Activated naive CD8-positive, alpha-beta T cell treated with anti-CD3 and anti-CD28 coated beads, Interleukin-2, amount 50 U/mL, for 24 hours (primary cell): ENCODE data around the gene RNF133.

Experiments used
- ATAC-seq: fragments of 150-1000 bp; cut with Tn5 transposase; one replicate; pipeline ENCODE4 v1.10.0; 2021
- DNase-seq: peaks from one replicate; pipeline ENCODE4 v3.0.0; 2021
- H3K27ac Mint-ChIP-seq: one replicate; pipeline ENCODE4 v1.8.0; 2021; ENCODE audit warnings: mild to moderate bottlenecking, mixed read lengths
- H3K27me3 Mint-ChIP-seq: one replicate; pipeline ENCODE4 v1.8.0; 2021; ENCODE audit warnings: mixed read lengths
- H3K36me3 Mint-ChIP-seq: one replicate; pipeline ENCODE4 v1.8.0; 2021; ENCODE audit warnings: low read depth, mixed read lengths
- H3K4me1 Mint-ChIP-seq: one replicate; pipeline ENCODE4 v1.8.0; 2021; ENCODE audit warnings: mixed read lengths
- H3K4me3 Mint-ChIP-seq: one replicate; pipeline ENCODE4 v1.8.0; 2021; ENCODE audit warnings: mild to moderate bottlenecking, moderate library complexity, mixed read lengths
- H3K9me3 Mint-ChIP-seq: one replicate; pipeline ENCODE4 v1.8.0; 2021; ENCODE audit warnings: mixed read lengths

The RNF133 gene

GRCh38 chr7:122677149-122677548 lies 21.8 kb downstream of the RNF133 start:
- Mint-ChIP-seq H3K36me3 (no peaks in the 10 kb centered on the region), H3K27ac (no peak overlapping the region), H3K4me1 (no peaks in the 10 kb centered on the region), H3K4me3 (no peak overlapping the region), H3K9me3 (peaks cover 8% of the 10 kb centered on the region), H3K27me3 (no peaks in the 10 kb centered on the region)
- ATAC-seq (no peak), DNase-seq (no peak)

DNA sequence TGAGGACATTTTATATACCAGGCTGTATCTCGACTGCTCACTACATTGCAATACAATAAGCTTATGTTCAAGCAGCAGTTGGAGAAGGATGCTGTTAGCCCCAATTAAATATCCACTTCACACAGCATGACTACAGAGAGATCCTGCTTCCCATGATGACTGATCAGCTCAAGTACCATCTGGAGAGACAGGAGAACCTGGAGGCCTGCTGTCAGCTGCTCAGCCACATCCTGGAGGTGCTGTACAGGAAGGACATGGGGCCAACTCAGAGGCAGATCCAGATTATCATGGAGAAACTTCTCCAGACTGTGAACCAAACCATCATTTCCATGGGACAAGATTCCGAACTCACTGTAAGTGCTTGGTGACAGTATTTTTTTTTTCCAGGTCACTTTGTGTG lies 22.5 kb downstream of the RNF133 start:
- H3K27ac Mint-ChIP-seq, result no peak overlapping the region
- H3K4me3 Mint-ChIP-seq, result no peak overlapping the region
- H3K9me3 Mint-ChIP-seq, result peaks cover 4% of the 10 kb centered on the region
- H3K27me3 Mint-ChIP-seq, result no peaks in the 10 kb centered on the region
- H3K4me1 Mint-ChIP-seq, result no peaks in the 10 kb centered on the region
- DNase-seq (no peak), ATAC-seq (no peak)
- no peaks in the 10 kb centered on the region for H3K36me3 Mint-ChIP-seq

DNA sequence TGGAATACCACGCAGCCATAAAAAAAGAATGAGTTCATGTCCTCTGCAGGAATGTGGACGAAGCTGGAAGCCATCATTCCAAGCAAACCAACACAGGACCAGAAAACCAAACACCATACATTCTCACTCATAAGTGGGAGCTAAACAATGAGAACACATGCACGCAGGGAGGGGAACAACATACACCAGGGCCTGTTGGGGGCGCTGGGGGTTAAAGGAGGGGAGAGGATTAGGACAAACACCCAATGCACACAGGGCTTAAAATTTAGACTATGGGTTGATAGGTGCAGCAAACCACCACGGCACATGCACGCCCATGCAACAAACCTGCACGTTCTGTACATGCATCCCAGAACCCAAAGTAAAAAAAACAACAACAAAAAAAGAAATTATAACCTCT lies 23.3 kb downstream of the RNF133 start:
- Mint-ChIP-seq H3K36me3 (no peaks in the 10 kb centered on the region), H3K4me1 (no peaks in the 10 kb centered on the region), H3K4me3 (no peak overlapping the region), H3K27me3 (no peaks in the 10 kb centered on the region), H3K27ac (no peak overlapping the region), H3K9me3 (peaks cover 8% of the 10 kb centered on the region)
- no peak for DNase-seq
- no peak for ATAC-seq

DNA sequence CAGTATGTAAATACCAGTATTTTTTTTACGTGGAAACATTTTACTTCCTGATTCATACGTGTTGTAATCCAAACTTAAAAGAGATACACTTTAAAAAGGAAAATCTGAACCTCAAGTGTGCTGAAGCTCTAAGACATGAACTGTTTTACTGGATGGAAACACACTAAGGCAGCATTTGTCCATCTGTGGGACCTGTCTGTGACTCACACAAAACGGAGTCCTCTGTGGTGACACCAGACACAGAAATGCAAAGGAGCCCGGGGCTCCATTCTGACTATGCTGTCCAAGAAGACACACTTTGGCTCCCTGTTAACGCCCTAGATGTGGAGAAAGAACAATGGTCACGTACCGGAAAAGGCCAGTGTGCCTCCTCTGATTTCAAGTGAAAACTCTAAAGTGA lies 23.9 kb downstream of the RNF133 start:
- Mint-ChIP-seq H3K4me3 (no peak overlapping the region), H3K36me3 (no peaks in the 10 kb centered on the region), H3K9me3 (peaks cover 8% of the 10 kb centered on the region), H3K4me1 (no peaks in the 10 kb centered on the region), H3K27me3 (no peaks in the 10 kb centered on the region), H3K27ac (no peak overlapping the region)
- ATAC-seq (no peak), DNase-seq (no peak)

DNA sequence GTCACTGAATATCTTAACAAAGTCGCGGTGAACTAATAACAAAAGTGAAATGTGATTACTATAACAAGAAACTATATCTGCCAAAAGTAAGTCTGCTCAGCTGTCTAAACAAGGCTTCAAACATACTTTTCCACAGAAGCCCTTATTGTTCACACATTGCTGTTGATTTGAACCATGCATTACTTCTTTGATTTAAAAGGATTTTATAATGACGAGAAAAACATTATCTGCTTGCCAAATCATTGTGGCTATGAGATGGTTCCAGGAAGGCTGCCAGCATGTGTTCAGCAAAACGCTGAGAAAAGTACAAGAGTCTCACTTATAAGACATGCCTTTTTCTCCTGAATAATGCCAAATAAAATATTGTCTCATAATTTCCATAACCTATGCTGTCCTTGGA lies 24.4 kb downstream of the RNF133 start:
- no peaks in the 10 kb centered on the region for H3K27me3 Mint-ChIP-seq
- ATAC-seq (no peak), DNase-seq (no peak)
- no peaks in the 10 kb centered on the region for H3K4me1 Mint-ChIP-seq
- no peak overlapping the region for H3K4me3 Mint-ChIP-seq
- H3K27ac Mint-ChIP-seq, result no peak overlapping the region
- H3K9me3 Mint-ChIP-seq, result peaks cover 8% of the 10 kb centered on the region
- H3K36me3 Mint-ChIP-seq, result no peaks in the 10 kb centered on the region

GRCh38 chr7:122673951-122674350 lies 25.0 kb downstream of the RNF133 start:
- Mint-ChIP-seq H3K4me3 (no peak overlapping the region), H3K27ac (no peak overlapping the region), H3K36me3 (no peaks in the 10 kb centered on the region), H3K9me3 (peaks cover 8% of the 10 kb centered on the region), H3K27me3 (no peaks in the 10 kb centered on the region), H3K4me1 (no peaks in the 10 kb centered on the region)
- no peak for DNase-seq
- ATAC-seq, result no peak

- Mint-ChIP-seq H3K4me1 (no peaks in the 10 kb centered on the region), H3K27me3 (no peaks in the 10 kb centered on the region), H3K27ac (no peak overlapping the region), H3K9me3 (peaks cover 8% of the 10 kb centered on the region), H3K36me3 (no peaks in the 10 kb centered on the region), H3K4me3 (no peak overlapping the region)
- no peak for ATAC-seq
- DNase-seq, result no peak
Observed at GRCh38 chr7:122672536-122672935, 26.4 kb downstream of the RNF133 start.

DNA sequence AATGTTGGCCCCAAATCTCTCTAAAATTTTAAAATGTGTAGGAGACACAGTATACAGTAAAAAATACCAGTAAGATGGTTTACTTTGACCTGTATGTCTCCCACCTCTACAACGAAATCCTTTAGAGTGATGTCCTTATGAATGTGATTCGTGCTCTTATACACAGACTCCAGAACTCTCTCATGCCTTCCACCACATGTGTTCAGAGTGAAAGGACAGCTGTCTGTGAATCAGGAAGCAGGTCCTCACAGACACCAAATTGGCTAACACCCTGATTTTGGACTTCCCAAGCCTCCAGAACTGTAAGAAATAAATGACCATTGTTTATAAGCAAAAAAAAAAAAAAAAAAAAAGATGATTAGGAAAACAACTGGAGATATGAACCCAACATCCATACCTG lies 35.2 kb downstream of the RNF133 start:
- no peak for ATAC-seq
- Mint-ChIP-seq H3K36me3 (no peaks in the 10 kb centered on the region), H3K27me3 (no peaks in the 10 kb centered on the region), H3K9me3 (no peaks in the 10 kb centered on the region), H3K4me1 (no peaks in the 10 kb centered on the region), H3K27ac (no peak overlapping the region), H3K4me3 (no peak overlapping the region)
- DNase-seq, result no peak

GRCh38 chr7:122658856-122659255 lies 40.1 kb downstream of the RNF133 start:
- DNase-seq (no peak), ATAC-seq (no peak)
- no peaks in the 10 kb centered on the region for H3K4me1 Mint-ChIP-seq
- no peaks in the 10 kb centered on the region for H3K9me3 Mint-ChIP-seq
- H3K4me3 Mint-ChIP-seq, result no peak overlapping the region
- no peak overlapping the region for H3K27ac Mint-ChIP-seq
- H3K36me3 Mint-ChIP-seq, result no peaks in the 10 kb centered on the region
- no peaks in the 10 kb centered on the region for H3K27me3 Mint-ChIP-seq

DNA sequence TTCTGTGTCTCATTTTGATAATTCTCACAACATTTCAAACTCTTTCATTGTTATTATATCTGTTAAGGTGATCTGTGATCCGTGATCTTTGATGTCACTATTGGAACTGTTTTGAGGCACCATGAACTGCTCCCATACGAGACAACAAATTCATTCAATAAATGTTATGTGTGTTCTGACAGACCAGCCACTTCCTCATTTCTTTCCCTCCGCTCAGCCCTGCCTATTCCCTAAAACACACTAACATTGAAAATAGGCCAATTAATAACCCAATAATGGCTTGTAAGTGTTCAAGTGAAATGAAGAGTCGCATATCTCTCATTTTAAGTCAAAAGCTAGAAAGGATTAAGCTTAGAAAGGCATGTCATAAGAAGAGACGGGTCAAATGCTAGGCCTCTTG lies 45.2 kb downstream of the RNF133 start:
- Mint-ChIP-seq H3K27ac (no peak overlapping the region), H3K4me3 (no peak overlapping the region), H3K36me3 (no peaks in the 10 kb centered on the region), H3K4me1 (no peaks in the 10 kb centered on the region), H3K27me3 (no peaks in the 10 kb centered on the region), H3K9me3 (no peaks in the 10 kb centered on the region)
- ATAC-seq (no peak), DNase-seq (no peak)

DNA sequence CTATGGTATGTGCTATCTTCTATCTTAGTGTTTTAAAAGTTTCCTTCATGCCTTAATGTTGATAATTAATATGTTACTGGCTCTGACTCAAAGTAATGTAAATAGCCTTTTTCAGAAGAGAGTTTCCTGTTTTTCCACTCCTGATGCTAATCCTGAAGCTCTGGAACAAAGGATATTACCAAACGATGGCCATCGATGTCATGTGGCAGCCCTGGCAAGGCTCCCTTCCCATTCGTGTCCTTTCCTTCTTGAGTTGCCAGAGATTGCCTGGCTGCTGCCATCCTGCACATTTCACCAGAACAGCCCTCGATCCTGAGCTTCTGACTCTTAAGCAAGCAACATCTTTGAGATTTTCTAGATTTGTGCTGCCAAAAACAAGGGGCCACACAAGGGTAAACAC lies 46.0 kb downstream of the RNF133 start:
- ATAC-seq (no peak), DNase-seq (no peak)
- no peak overlapping the region for H3K4me3 Mint-ChIP-seq
- no peaks in the 10 kb centered on the region for H3K36me3 Mint-ChIP-seq
- H3K9me3 Mint-ChIP-seq, result no peaks in the 10 kb centered on the region
- no peaks in the 10 kb centered on the region for H3K27me3 Mint-ChIP-seq
- no peaks in the 10 kb centered on the region for H3K4me1 Mint-ChIP-seq
- H3K27ac Mint-ChIP-seq, result no peak overlapping the region

DNA sequence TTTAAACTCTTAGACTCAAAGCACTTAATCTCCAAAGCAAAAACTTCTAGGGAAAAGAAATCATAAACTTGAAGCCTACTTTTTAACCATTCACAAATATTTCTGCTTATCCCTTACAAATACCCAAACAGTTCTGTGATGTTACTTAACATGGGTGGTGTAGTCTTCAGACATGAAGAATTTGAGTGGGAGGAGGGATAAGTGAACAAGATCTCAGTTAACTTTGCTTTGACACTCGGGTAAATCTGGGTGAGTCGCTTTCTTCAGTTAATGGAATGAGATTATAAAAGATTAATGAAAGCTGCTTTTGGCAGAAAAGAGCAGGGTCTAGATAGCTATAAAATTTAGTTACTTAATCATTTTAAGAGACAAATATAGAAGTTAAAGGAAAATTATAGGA lies 47.5 kb downstream of the RNF133 start:
- DNase-seq (no peak), ATAC-seq (no peak)
- no peaks in the 10 kb centered on the region for H3K27me3 Mint-ChIP-seq
- no peaks in the 10 kb centered on the region for H3K9me3 Mint-ChIP-seq
- no peaks in the 10 kb centered on the region for H3K36me3 Mint-ChIP-seq
- no peak overlapping the region for H3K27ac Mint-ChIP-seq
- no peaks in the 10 kb centered on the region for H3K4me1 Mint-ChIP-seq
- H3K4me3 Mint-ChIP-seq, result no peak overlapping the region
